Testis (tissue), 3 donors: ENCODE measurements around the gene ATE1. TPM values are rescaled to one million over a fixed set of nuclear protein-coding genes. Genes with fewer than 3 reads are reported as not detected.
"Not testable (repeated sequence)": the region's sequence is repeated elsewhere in the genome, so short reads cannot be mapped to it uniquely, and the experiment has no call there.

ENCODE experiments used
- DNase-seq: peaks from one replicate; pipeline ENCODE4 v3.0.0-alpha.2; 2019
- H3K27ac ChIP-seq, 2 donors: fragments of 200-600 bp; sonication (generic); one replicate each; pipeline ENCODE4 v1.5.1; 2019
- H3K27me3 ChIP-seq: fragments of 200-600 bp; sonication (generic); one replicate; pipeline ENCODE4 v1.5.1; 2019
- H3K36me3 ChIP-seq: fragments of 200-600 bp; sonication (generic); one replicate; pipeline ENCODE4 v1.5.1; 2017; ENCODE audit warnings: low read depth; ENCODE audit errors: missing control alignments
- H3K4me1 ChIP-seq: fragments of 200-600 bp; sonication (generic); one replicate; pipeline ENCODE4 v1.5.1; 2019
- H3K4me3 ChIP-seq, 2 donors: fragments of 200-600 bp; sonication (generic); one replicate each; pipeline ENCODE4 v1.5.1; 2017 to 2019
- H3K9me3 ChIP-seq: fragments of 200-600 bp; sonication (generic); one replicate; pipeline ENCODE4 v1.5.1; 2017
- POLR2A ChIP-seq: fragments of 450-650 bp; IDR thresholded peaks from one replicate; pipeline ENCODE4 v1.6.1; 2017; ENCODE audit warnings: antibody characterized with exemption, mild to moderate bottlenecking, moderate library complexity
- WGBS, 2 donors: methylation state at CpG; one replicate each; pipeline ENCODE4 v1.1.5; 2018; 5-methylcytosine and 5-hydroxymethylcytosine counted together
- intact Hi-C: fragments of 100-400 bp; cut with DNase I; formaldehyde crosslinking; loops from one replicate; pipeline ENCODE4 v1.15.1; 2023; ENCODE audit warnings: low total_unique reads
- polyA plus RNA-seq: library from polyadenylated mRNA; stranded (reverse); fragments of 350-450 nt; fragmentation: Illumina TruSeq; extraction: RNeasy Lipid Tissue Mini Kit (QIAGEN cat#74804); gene quantifications from one replicate; pipeline ENCODE4 v1.2.3, GENCODE V29; 2014; ENCODE audit warnings: low read depth, low replicate concordance; ENCODE audit not compliant: insufficient read depth
- total RNA-seq, 2 donors: library from RNA; depleted of rRNA; stranded (reverse); fragments of >200 nt; gene quantifications; one replicate each; pipeline ENCODE4 v1.2.3, GENCODE V29; 2016
- TF ChIP-seq, protein P1 (sequence below), 3 experiments: fragments of 450-650 bp in 2 of 3; fragments of 200-600 bp in 1 of 3; sonication (generic) in 1 of 3; IDR thresholded peaks; one replicate each; pipeline ENCODE4 v1.5.1; 2016 to 2019; ENCODE audit warnings: antibody characterized with exemption in 3 of 3, mild to moderate bottlenecking in 2 of 3, moderate library complexity in 1 of 3

The ATE1 gene
- total and polyA plus RNA-seq, 3 donors from 2014 or later, result 29.8 to 41.9 (median 34.0) TPM

DNA sequence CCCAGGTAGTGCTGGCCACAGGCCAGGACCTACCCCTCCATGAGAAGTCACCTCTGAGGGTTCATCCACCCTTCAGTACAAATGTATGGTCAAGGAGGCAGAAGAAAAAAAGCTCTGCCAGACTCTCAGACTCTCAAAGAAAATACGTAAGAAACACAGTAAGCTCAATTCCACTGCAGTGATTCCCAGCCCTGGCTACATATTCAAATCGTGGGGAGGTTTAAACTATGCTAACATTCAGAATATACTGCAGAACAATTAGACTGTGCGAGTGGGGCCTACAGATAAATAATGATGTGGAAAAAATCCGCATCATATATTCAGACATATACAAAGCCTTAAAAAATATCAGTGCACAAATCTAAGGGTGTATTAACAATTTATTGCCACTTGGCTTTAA lies 162.6 kb downstream of the ATE1 start:
- Histone ChIP-seq H3K4me1 (no peaks in the 10 kb centered on the region), H3K27me3 (no peaks in the 10 kb centered on the region), H3K36me3 (no peaks in the 10 kb centered on the region), H3K27ac (no peak overlapping the region), H3K9me3 (no peaks in the 10 kb centered on the region), H3K4me3 (no peak overlapping the region)
- no peak for DNase-seq
- no peak for TF ChIP-seq POLR2A
- TF ChIP-seq, protein P1, sequence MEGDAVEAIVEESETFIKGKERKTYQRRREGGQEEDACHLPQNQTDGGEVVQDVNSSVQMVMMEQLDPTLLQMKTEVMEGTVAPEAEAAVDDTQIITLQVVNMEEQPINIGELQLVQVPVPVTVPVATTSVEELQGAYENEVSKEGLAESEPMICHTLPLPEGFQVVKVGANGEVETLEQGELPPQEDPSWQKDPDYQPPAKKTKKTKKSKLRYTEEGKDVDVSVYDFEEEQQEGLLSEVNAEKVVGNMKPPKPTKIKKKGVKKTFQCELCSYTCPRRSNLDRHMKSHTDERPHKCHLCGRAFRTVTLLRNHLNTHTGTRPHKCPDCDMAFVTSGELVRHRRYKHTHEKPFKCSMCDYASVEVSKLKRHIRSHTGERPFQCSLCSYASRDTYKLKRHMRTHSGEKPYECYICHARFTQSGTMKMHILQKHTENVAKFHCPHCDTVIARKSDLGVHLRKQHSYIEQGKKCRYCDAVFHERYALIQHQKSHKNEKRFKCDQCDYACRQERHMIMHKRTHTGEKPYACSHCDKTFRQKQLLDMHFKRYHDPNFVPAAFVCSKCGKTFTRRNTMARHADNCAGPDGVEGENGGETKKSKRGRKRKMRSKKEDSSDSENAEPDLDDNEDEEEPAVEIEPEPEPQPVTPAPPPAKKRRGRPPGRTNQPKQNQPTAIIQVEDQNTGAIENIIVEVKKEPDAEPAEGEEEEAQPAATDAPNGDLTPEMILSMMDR (IDR thresholded peaks at IDR 0.05), result no peak
- WGBS, 2 donors, result 93% methylated on average over 4 of the region's 4 CpGs
- intact Hi-C loops, result no loop called here

DNA sequence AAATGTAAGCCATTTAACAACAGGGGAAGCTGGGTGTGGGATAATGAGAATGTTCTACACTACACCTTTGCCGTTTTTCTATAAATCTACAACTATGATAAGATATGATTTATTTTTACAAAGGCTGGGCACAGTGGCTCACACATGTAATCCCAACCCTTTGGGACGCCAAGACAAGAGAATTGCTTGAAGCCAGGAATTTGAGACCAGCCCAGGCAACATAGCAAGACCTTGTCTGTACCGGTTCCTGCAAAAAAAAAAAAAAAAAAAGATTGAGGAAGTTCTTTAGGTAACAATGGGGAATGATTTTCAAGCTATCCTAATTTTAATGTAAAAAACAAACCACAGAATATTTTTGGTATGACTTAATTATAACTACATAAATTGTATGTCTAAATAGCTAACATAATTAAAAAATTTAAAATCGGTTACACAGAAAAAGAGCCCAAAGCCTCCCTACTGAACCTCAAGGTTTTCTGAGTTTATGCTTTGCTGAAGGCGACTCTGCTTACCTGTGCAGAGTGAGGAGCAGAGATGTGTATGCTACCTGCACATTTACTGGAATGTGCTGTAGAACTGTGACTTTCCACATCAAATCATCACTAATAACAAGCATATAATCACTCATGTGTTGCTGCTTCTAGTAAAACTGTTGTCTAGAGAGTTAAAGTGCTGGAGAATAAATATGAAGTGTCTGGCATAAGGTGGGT lies 163.4 kb downstream of the ATE1 start:
- DNase-seq, result no peak

DNA sequence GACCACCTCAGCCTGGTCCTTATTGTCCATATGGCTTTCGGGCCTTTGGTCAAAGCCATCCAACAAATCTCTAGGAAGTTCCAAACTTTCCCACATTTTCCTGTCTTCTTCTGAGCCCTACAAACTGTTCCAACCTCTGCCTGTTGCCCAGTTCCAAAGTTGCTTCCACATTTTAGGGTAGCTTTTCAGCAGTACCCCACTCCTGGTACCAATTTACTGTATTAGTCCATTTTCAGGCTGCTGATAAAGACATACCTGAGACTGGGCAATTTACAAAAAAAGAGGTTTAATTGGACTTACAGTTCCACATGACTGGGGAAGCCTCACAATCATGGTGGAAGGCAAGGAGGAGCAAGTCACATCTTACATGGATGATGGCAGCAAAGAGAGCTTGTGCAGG lies 170.6 kb downstream of the ATE1 start:
- H3K27ac ChIP-seq, H3K4me1 ChIP-seq, H3K4me3 ChIP-seq, H3K27me3 ChIP-seq, H3K9me3 ChIP-seq, intact Hi-C loops, DNase-seq, H3K36me3 ChIP-seq: not testable (repeated sequence)
- 95 to 100% methylated on average over 1 of the region's 1 CpG for WGBS, 2 donors

More for the DNA sequence above, 163.4 kb downstream of the ATE1 start:
- no peaks in the 10 kb centered on the region for H3K27me3 ChIP-seq
- intact Hi-C loops, result no loop called here
- TF ChIP-seq POLR2A, result no peak
- TF ChIP-seq, protein P1 (IDR thresholded peaks at IDR 0.05), result no peak
- no peaks in the 10 kb centered on the region for H3K36me3 ChIP-seq
- no peaks in the 10 kb centered on the region for H3K9me3 ChIP-seq
- H3K4me1 ChIP-seq, result no peaks in the 10 kb centered on the region
- H3K27ac ChIP-seq, result no peak overlapping the region
- no peak overlapping the region for H3K4me3 ChIP-seq
- WGBS, 2 donors, result 93 to 96% methylated on average over 5 of the region's 5 CpGs

DNA sequence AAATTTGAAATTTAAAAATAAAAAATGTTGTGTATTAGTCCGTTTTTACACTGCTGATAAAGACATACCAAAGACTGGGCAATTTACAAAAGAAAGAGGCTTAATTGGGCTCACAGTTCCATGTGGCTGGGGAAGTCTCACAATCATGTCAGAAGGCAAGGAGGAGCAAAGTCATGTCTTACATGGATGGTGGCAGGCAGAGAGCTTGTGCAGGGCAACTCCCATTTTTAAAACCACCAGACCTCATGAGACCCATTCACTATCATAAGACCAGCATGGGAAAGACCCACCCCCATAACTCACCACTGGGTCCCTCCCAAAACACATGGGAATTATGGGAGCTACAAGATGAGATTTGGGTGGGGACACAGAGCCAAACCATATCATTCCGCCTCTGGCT lies 172.3 kb downstream of the ATE1 start:
- H3K9me3 ChIP-seq, H3K27ac ChIP-seq, H3K4me3 ChIP-seq, intact Hi-C loops, H3K27me3 ChIP-seq, H3K36me3 ChIP-seq, DNase-seq, H3K4me1 ChIP-seq: not testable (repeated sequence)
- WGBS, 2 donors, result 91 to 97% methylated on average over 2 of the region's 2 CpGs

DNA sequence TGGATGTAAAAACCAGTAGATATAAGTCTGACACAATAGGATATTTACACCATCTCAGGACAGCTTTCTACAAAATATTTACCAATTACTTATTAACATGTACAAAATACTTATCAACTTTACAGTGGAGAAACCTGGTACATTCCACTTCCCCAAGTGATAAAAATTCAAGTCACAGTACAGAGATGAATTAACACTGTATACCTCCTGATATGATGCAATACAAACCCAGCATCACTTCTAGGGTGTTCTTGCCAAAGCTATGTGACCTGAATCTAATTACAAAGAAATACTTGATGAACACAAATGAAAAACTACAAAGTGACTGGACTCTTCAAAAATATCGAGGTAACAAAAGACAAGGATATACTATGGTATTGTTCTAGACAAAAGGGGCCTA lies 173.2 kb downstream of the ATE1 start:
- intact Hi-C loops, result no loop called here
- no peak overlapping the region for H3K27ac ChIP-seq
- TF ChIP-seq POLR2A, result no peak
- TF ChIP-seq, protein P1 (IDR thresholded peaks at IDR 0.05), result no peak
- DNase-seq, result no peak
- H3K4me1 ChIP-seq, result no peaks in the 10 kb centered on the region
- no peak overlapping the region for H3K4me3 ChIP-seq
- WGBS, 2 donors, result 93 to 100% methylated on average over 1 of the region's 1 CpG
- no peaks in the 10 kb centered on the region for H3K36me3 ChIP-seq
- H3K9me3 ChIP-seq, result no peaks in the 10 kb centered on the region
- H3K27me3 ChIP-seq, result no peaks in the 10 kb centered on the region
